K562 (cell line): Measurements from ENCODE around the gene FAM240A. TPM values are rescaled to one million over a fixed set of nuclear protein-coding genes. Genes with fewer than 3 reads are reported as not detected.

Experiments used
- ATAC-seq: fragments of 200-7000 bp; cut with Tn5 transposase; 3 replicates; pipeline ENCODE4 v1.9.1; 2020; ENCODE audit warnings: moderate library complexity
- BruUV-seq: library from RNA; stranded (reverse); fragments of 400-500 nt; replicated peaks from 2 replicates; lab custom pipeline; 2021; lab: Mats Ljungman, UMichigan
- CTCF ChIA-PET: fragments of 300-600 bp; formaldehyde crosslinking; extraction: SDS; loops from one replicate; lab custom pipeline; 2021; ENCODE audit warnings: low intra/inter-chr PET ratio; lab: Yijun Ruan, JAX
- POLR2A ChIA-PET: fragments of 300-600, 350-650 bp; sonication (Branson Sonifier 250); formaldehyde crosslinking; extraction: SDS; loops from one replicate; lab custom pipeline; 2021; ENCODE audit warnings: antibody characterized with exemption, inconsistent platforms; lab: Yijun Ruan, JAX
- DNase-seq, 4 experiments: peaks; one replicate each; pipeline versions ENCODE4 v3.0.0 to v3.0.0-alpha.2; 2011 to 2018; ENCODE audit warnings: low spot score in 3 of 4, mixed read lengths in 3 of 4; ENCODE audit errors: extremely low read depth in 1 of 4
- FAIRE-seq: peaks from 2 replicates; lab custom pipeline; 2011; peaks lifted over from hg19 to GRCh38; lab: Jason Lieb, UNC
- H2AFZ ChIP-seq: 2 replicates; pipeline ENCODE4 v1.6.0; 2011; ENCODE audit warnings: low read depth, low read length, control low read depth, inconsistent platforms
- H3K27ac ChIP-seq: fragments of 200-600 bp; 3 replicates; pipeline ENCODE4 v1.8.0; 2011; ENCODE audit warnings: low read depth, mild to moderate bottlenecking, control low read depth, inconsistent platforms, low read length, moderate library complexity, mixed read lengths; ENCODE audit errors: extremely low read depth
- H3K27me3 ChIP-seq, 2 experiments: fragments of 300-600 bp in 1 of 2; 2 replicates in 1 of 2; 3 replicates in 1 of 2; pipeline versions ENCODE4 v1.6.0 to v1.8.0; 2011; ENCODE audit warnings: inconsistent platforms in 2 of 2, low read length in 2 of 2, mild to moderate bottlenecking in 1 of 2, mixed read lengths in 1 of 2, moderate library complexity in 1 of 2; ENCODE audit not compliant: control insufficient read depth in 2 of 2, insufficient read depth in 2 of 2
- H3K36me3 ChIP-seq: fragments of 300-600 bp; 3 replicates; pipeline ENCODE4 v1.8.0; 2011; ENCODE audit warnings: mild to moderate bottlenecking, low read length, inconsistent platforms; ENCODE audit not compliant: control insufficient read depth, insufficient read depth
- H3K4me1 ChIP-seq, 2 experiments: fragments of 200-600 bp in 1 of 2; replicated peaks in 1 of 2; 2 replicates in 1 of 2; 3 replicates in 1 of 2; pipeline versions ENCODE4 v1.5.1 to v1.8.0; 2011; ENCODE audit warnings: inconsistent platforms in 2 of 2, low read length in 2 of 2, mild to moderate bottlenecking in 1 of 2, mixed read lengths in 1 of 2, moderate library complexity in 1 of 2; ENCODE audit not compliant: control insufficient read depth in 2 of 2, insufficient read depth in 2 of 2
- H3K4me2 ChIP-seq: 2 replicates; pipeline ENCODE4 v1.6.1; 2011; ENCODE audit warnings: low read length, control low read depth, inconsistent platforms, mixed read lengths; ENCODE audit not compliant: insufficient read depth
- H3K4me3 ChIP-seq: fragments of 200-600 bp; sonication (generic), shearing (Covaris generic); 2 replicates; pipeline ENCODE4 v1.5.1; 2016; ENCODE audit warnings: control low read depth, inconsistent platforms
- H3K79me2 ChIP-seq: fragments of 200-600 bp; 3 replicates; pipeline ENCODE4 v1.8.0; 2011; ENCODE audit warnings: low read length, inconsistent platforms; ENCODE audit not compliant: control insufficient read depth, insufficient read depth
- H3K9ac ChIP-seq, 2 experiments: 2 replicates each; pipeline versions ENCODE4 v1.6.0 to v1.6.1; 2011; ENCODE audit warnings: low read depth in 2 of 2, low read length in 2 of 2, control low read depth in 1 of 2, inconsistent platforms in 1 of 2, mild to moderate bottlenecking in 1 of 2, mixed read lengths in 1 of 2; ENCODE audit not compliant: insufficient read depth in 1 of 2
- H3K9me1 ChIP-seq: one replicate; pipeline ENCODE4 v1.6.0; 2011; ENCODE audit warnings: inconsistent platforms, mild to moderate bottlenecking, low read length, moderate library complexity; ENCODE audit not compliant: control insufficient read depth, insufficient read depth
- H3K9me3 ChIP-seq: replicated peaks from 2 replicates; pipeline ENCODE4 v1.5.1; 2011; ENCODE audit warnings: low read depth, low read length, inconsistent platforms; ENCODE audit not compliant: control insufficient read depth, insufficient read depth
- H4K20me1 ChIP-seq: replicated peaks from 2 replicates; pipeline ENCODE4 v1.6.1; 2011; ENCODE audit warnings: low read length, inconsistent platforms, mixed read lengths; ENCODE audit not compliant: control insufficient read depth, insufficient read depth
- DLX4 ChIP-seq: fragments of 250-450 bp; sonication (Bioruptor Pico); IDR thresholded peaks from 2 replicates; pipeline ENCODE4 v1.6.1; 2021; ENCODE audit warnings: mild to moderate bottlenecking
- NFIC ChIP-seq: fragments of 450-650 bp; IDR thresholded peaks from 2 replicates; pipeline ENCODE4 v1.6.1; 2017; ENCODE audit warnings: mild to moderate bottlenecking, inconsistent platforms
- NR2C2 ChIP-seq, 2 experiments: fragments of 200-800 bp in 1 of 2; sonication (Bioruptor generic) in 1 of 2; sonication (generic) in 1 of 2; formaldehyde crosslinking in 1 of 2; IDR thresholded peaks; 2 replicates each; pipeline versions ENCODE4 v1.6.1 to v1.8.0; 2016 to 2022; ENCODE audit warnings: mild to moderate bottlenecking in 1 of 2, missing compliant biosample characterization in 1 of 2, missing genetic modification characterization in 1 of 2, missing genetic modification reagents in 1 of 2
- SOX6 ChIP-seq: fragments of 450-650 bp; IDR thresholded peaks from 2 replicates; pipeline ENCODE4 v1.6.1; 2014; ENCODE audit warnings: mild to moderate bottlenecking
- ZNF239 ChIP-seq: fragments of 250-450 bp; sonication (Bioruptor Pico); IDR thresholded peaks from 2 replicates; pipeline ENCODE4 v1.4.0; 2020; ENCODE audit warnings: mild to moderate bottlenecking
- WGBS: fragments of 100-300 bp; shearing (Covaris generic); methylation state at CpG from one replicate; pipeline ENCODE4 v1.1.6; 2016; ENCODE audit warnings: low coverage, mixed read lengths; ENCODE audit not compliant: insufficient coverage; ENCODE audit errors: missing lambda C conversion rate; 5-methylcytosine and 5-hydroxymethylcytosine counted together
- in situ Hi-C: fragments of 300-500 bp; cut with MboI; formaldehyde crosslinking; loops from 4 replicates; pipeline ENCODE4 v1.15.0; 2018; ENCODE audit warnings: inconsistent platforms, mixed read lengths
- intact Hi-C: fragments of 100-400 bp; cut with micrococcal nuclease; formaldehyde crosslinking; loops from 2 replicates; pipeline ENCODE4 v1.14.2; 2022
- polyA plus RNA-seq, 8 experiments: library from polyadenylated mRNA; depleted of rRNA in 4 of 8; stranded (reverse) in 5 of 8; unstranded in 3 of 8; fragments of >200 nt; fragmentation: Nextera tagmentation in 2 of 8; fragmentation: Illumina TruSeq in 1 of 8; extraction: Ambion mirVana in 2 of 8; extraction: Trizol in 1 of 8; gene quantifications; 2 replicates each; pipeline versions ENCODE4 v1.2.1 to v1.2.3, GENCODE V29; 2011 to 2014; ENCODE audit warnings: inconsistent platforms in 1 of 8, missing spikeins in 1 of 8
- total RNA-seq, 7 experiments: library from RNA; depleted of rRNA in 6 of 7; stranded (reverse); fragments of >200 nt in 6 of 7; fragmentation: Illumina TruSeq in 2 of 7; extraction: Trizol in 2 of 7; gene quantifications; 2 replicates each; pipeline versions ENCODE4 v1.2.1 to v1.2.3, GENCODE V29; 2011 to 2021; ENCODE audit warnings: low replicate concordance in 1 of 7

The FAM240A gene
- total and polyA plus RNA-seq, 9 of the 15 experiments (the other 6 are each of a cell fraction or from before 2014, with no cell fraction given) = not detected

GRCh38 chr3:46574243-46574646, 38.1 kb upstream of the FAM240A start:
- POLR2A ChIA-PET = interaction anchor here (1.6 kb wide), 1 partner anchor 9 kb away, joined by 4 read pairs; no protein-coding TSS in a partner anchor
- peak; percentile 71 for ATAC-seq

GRCh38 chr3:46574881-46575576, 37.3 kb upstream of the FAM240A start:
- Histone ChIP-seq H3K79me2 (no peaks in the 10 kb centered on the region), H3K9ac (no peak overlapping the region), H3K9me3 (no peaks in the 10 kb centered on the region), H4K20me1 (no peaks in the 10 kb centered on the region), H3K4me1 (peaks cover 5 to 8% of the 10 kb centered on the region in 2 experiments; a peak in 3 of 5 replicates), H3K4me2 (no peak overlapping the region), H3K9me1 (no peaks in the 10 kb centered on the region), H2AFZ (no peak overlapping the region), H3K4me3 (no peak overlapping the region), H3K27me3 (peaks cover 21 to 31% of the 10 kb centered on the region in 2 experiments; a peak in 3 of 5 replicates), H3K36me3 (no peaks in the 10 kb centered on the region), H3K27ac (no peak overlapping the region)
- FAIRE-seq (no peak), DNase-seq (no peak), ATAC-seq (peak; percentile 34)
- in situ Hi-C loops (no loop called here), intact Hi-C loops (no loop called here)
- WGBS = 6% methylated on average over 5 of the region's 5 CpGs
- no TSS peak for BruUV-seq
- ChIA-PET CTCF (no interaction called here), POLR2A (interaction anchor here (1.3 to 1.6 kb wide), 2 partner anchors 10 to 22 kb away, joined by 3 to 4 read pairs; no protein-coding TSS in a partner anchor)
- TF ChIP-seq NFIC (peak; percentile 13; the same call in 1 of the 2 replicates), NR2C2 (CRISPR knock-in tag; IDR thresholded peaks at IDR 0.05) (no peak), NR2C2 (tag; IDR thresholded peaks at IDR 0.05) (peak; percentile 35; the same call in 1 of the 2 replicates), ZNF239 (CRISPR knock-in tag) (no peak)

More at GRCh38 chr3:46574243-46574646, 38.1 kb upstream of the FAM240A start:
- Histone ChIP-seq H3K79me2 (no peaks in the 10 kb centered on the region), H3K9ac (no peak overlapping the region), H3K27me3 (peaks cover 17 to 25% of the 10 kb centered on the region in 2 experiments; a peak in 3 of 5 replicates), H4K20me1 (no peaks in the 10 kb centered on the region), H2AFZ (no peak overlapping the region), H3K4me3 (no peak overlapping the region), H3K4me2 (no peak overlapping the region), H3K4me1 (peaks cover 5 to 8% of the 10 kb centered on the region in 2 experiments; a peak in 3 of 5 replicates), H3K27ac (no peak overlapping the region), H3K36me3 (no peaks in the 10 kb centered on the region), H3K9me1 (no peaks in the 10 kb centered on the region), H3K9me3 (no peaks in the 10 kb centered on the region)
- DNase-seq (no peak), FAIRE-seq (no peak)
- CTCF ChIA-PET = no interaction called here
- 3% methylated on average over 2 of the region's 2 CpGs for WGBS
- no peak for TF ChIP-seq DLX4
- TF ChIP-seq SOX6 = 0 out of 2 replicates have a peak, but pooled peaks have one; percentile 27
- in situ Hi-C loops (no loop called here), intact Hi-C loops (no loop called here)
- no TSS peak for BruUV-seq
